ENCODE results near the gene CCT5.

DNA sequence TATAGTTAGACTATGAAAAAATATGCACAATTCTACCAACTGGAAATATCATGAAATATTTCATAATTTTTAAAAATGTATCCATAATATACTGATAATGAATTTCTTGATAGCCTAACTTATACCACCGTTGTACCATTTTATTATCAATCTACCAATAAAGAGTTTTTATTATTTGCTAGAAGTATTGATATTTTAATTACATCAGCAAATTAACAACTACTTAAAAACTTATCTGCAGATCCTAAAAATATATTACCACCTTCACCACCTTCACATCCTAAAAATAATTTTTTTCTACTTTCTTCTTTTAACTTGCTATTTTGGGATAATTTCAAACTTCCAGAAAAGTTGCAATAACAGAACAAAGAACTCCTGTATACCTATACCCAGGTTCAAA, 21.8 kb upstream of the CCT5 start:
- TF ChIP-seq ZIC2 (tag by site-specific recombination; IDR thresholded peaks at IDR 0.05) (no peak), ZNF501 (tag by site-specific recombination; IDR thresholded peaks at IDR 0.05) (no peak), ZNF843 (tag by site-specific recombination; IDR thresholded peaks at IDR 0.05) (no peak)
- TF ChIP-seq, protein P1, sequence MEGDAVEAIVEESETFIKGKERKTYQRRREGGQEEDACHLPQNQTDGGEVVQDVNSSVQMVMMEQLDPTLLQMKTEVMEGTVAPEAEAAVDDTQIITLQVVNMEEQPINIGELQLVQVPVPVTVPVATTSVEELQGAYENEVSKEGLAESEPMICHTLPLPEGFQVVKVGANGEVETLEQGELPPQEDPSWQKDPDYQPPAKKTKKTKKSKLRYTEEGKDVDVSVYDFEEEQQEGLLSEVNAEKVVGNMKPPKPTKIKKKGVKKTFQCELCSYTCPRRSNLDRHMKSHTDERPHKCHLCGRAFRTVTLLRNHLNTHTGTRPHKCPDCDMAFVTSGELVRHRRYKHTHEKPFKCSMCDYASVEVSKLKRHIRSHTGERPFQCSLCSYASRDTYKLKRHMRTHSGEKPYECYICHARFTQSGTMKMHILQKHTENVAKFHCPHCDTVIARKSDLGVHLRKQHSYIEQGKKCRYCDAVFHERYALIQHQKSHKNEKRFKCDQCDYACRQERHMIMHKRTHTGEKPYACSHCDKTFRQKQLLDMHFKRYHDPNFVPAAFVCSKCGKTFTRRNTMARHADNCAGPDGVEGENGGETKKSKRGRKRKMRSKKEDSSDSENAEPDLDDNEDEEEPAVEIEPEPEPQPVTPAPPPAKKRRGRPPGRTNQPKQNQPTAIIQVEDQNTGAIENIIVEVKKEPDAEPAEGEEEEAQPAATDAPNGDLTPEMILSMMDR (tag by site-specific recombination; IDR thresholded peaks at IDR 0.05): no peak
